Measurements from ENCODE around the gene ZNRD2.

Gene ZNRD2

GRCh38 chr11:65536412-65537295 lies 33.6 kb upstream of the ZNRD2 start:
- Histone ChIP-seq H3K9me3 (replicated peaks in 1 of 11) (no peaks in the 10 kb centered on the region), H3K27ac (peak overlapping the region in 3 of 11 experiments; percentile 25 to 34 (median 32); a peak in 6 of 22 replicates), H3K4me1 (peaks cover 37 to 57% (median 42%) of the 10 kb centered on the region in 10 experiments), H4K20me1 (peaks cover 0 to 67% (median 24%) of the 10 kb centered on the region in 11 experiments; a peak in 17 of 22 replicates), H3K36me3 (peaks cover 47 to 78% (median 71%) of the 10 kb centered on the region in 11 experiments), H3K9ac (peak overlapping the region in 8 of 11 experiments; percentile 2 to 54 (median 43); a peak in 11 of 22 replicates), H3K27me3 (no peaks in the 10 kb centered on the region), H3K4me3 (no peak overlapping the region), H3K4me2 (peak overlapping the region in 6 of 11 experiments; percentile 12 to 99 (median 56); a peak in 8 of 22 replicates)
- no peak for TF ChIP-seq Cebpa-rat (IDR thresholded peaks at IDR 0.05)

- Histone ChIP-seq H4K20me1 (peaks cover 0 to 65% (median 24%) of the 10 kb centered on the region in 11 experiments; a peak in 17 of 22 replicates), H3K9ac (peak overlapping the region in 9 of 11 experiments; percentile 2 to 54 (median 35); a peak in 12 of 22 replicates), H3K27ac (peak overlapping the region in 3 of 11 experiments; percentile 23 to 34 (median 25); a peak in 4 of 22 replicates), H3K4me1 (peaks cover 42 to 63% (median 48%) of the 10 kb centered on the region in 10 experiments), H3K9me3 (replicated peaks in 1 of 11) (no peaks in the 10 kb centered on the region), H3K4me2 (peak overlapping the region in 9 of 11 experiments; percentile 11 to 99 (median 26); a peak in 12 of 22 replicates), H3K36me3 (peaks cover 41 to 72% (median 65%) of the 10 kb centered on the region in 11 experiments), H3K4me3 (no peak overlapping the region), H3K27me3 (no peaks in the 10 kb centered on the region)
- no peak for TF ChIP-seq Cebpa-rat (IDR thresholded peaks at IDR 0.05)
Measured at GRCh38 chr11:65537296-65537597, 33.0 kb upstream of the ZNRD2 start.

- Histone ChIP-seq H3K9me3 (replicated peaks in 1 of 11) (no peaks in the 10 kb centered on the region), H3K4me2 (peak overlapping the region in 10 of 11 experiments; percentile 11 to 99 (median 26); a peak in 13 of 22 replicates), H3K36me3 (peaks cover 36 to 69% (median 60%) of the 10 kb centered on the region in 11 experiments), H3K4me1 (peaks cover 46 to 68% (median 49%) of the 10 kb centered on the region in 10 experiments), H4K20me1 (peaks cover 0 to 61% (median 24%) of the 10 kb centered on the region in 11 experiments; a peak in 17 of 22 replicates), H3K4me3 (no peak overlapping the region), H3K9ac (peak overlapping the region in 9 of 11 experiments; percentile 2 to 54 (median 46); a peak in 13 of 22 replicates), H3K27ac (peak overlapping the region in 3 of 11 experiments; percentile 23 to 34 (median 25); a peak in 5 of 22 replicates), H3K27me3 (no peaks in the 10 kb centered on the region)
- TF ChIP-seq Cebpa-rat (IDR thresholded peaks at IDR 0.05): no peak
Measured at GRCh38 chr11:65537620-65538231, 32.6 kb upstream of the ZNRD2 start.

GRCh38 chr11:65538232-65538914 lies 31.9 kb upstream of the ZNRD2 start:
- H3K9ac ChIP-seq: peak overlapping the region in 7 of 11 experiments; percentile 5 to 54 (median 35); a peak in 7 of 22 replicates
- no peaks in the 10 kb centered on the region for H3K9me3 ChIP-seq (replicated peaks in 1 of 11)
- TF ChIP-seq Cebpa-rat (IDR thresholded peaks at IDR 0.05): no peak
- H3K4me3 ChIP-seq: no peak overlapping the region
- H3K36me3 ChIP-seq: peaks cover 30 to 66% (median 53%) of the 10 kb centered on the region in 11 experiments
- peak overlapping the region in 2 of 11 experiments; percentile 23 to 34; a peak in 4 of 22 replicates for H3K27ac ChIP-seq
- H3K27me3 ChIP-seq: no peaks in the 10 kb centered on the region
- H3K4me1 ChIP-seq: peaks cover 49 to 68% (median 54%) of the 10 kb centered on the region in 10 experiments
- H4K20me1 ChIP-seq: peaks cover 0 to 58% (median 24%) of the 10 kb centered on the region in 11 experiments; a peak in 17 of 22 replicates
- H3K4me2 ChIP-seq: peak overlapping the region in 10 of 11 experiments; percentile 5 to 100 (median 94); a peak in 8 of 22 replicates

- peaks cover 0 to 57% (median 24%) of the 10 kb centered on the region in 11 experiments; a peak in 17 of 22 replicates for H4K20me1 ChIP-seq
- H3K9ac ChIP-seq: peak overlapping the region; percentile 66 to 93 (median 83)
- H3K36me3 ChIP-seq: peaks cover 26 to 62% (median 49%) of the 10 kb centered on the region in 11 experiments
- peaks cover 54 to 72% (median 62%) of the 10 kb centered on the region in 10 experiments for H3K4me1 ChIP-seq
- peak overlapping the region; percentile 49 to 75 (median 64) for H3K4me3 ChIP-seq
- no peak for TF ChIP-seq Cebpa-rat (IDR thresholded peaks at IDR 0.05)
- H3K4me2 ChIP-seq: peak overlapping the region; percentile 91 to 100 (median 97)
- peak overlapping the region; percentile 58 to 94 (median 73); a peak in 21 of 22 replicates for H3K27ac ChIP-seq
- H3K27me3 ChIP-seq: no peaks in the 10 kb centered on the region
- no peaks in the 10 kb centered on the region for H3K9me3 ChIP-seq (replicated peaks in 1 of 11)
Measured at GRCh38 chr11:65538915-65539743, 31.1 kb upstream of the ZNRD2 start.

- no peaks in the 10 kb centered on the region for H3K9me3 ChIP-seq (replicated peaks in 1 of 11)
- H4K20me1 ChIP-seq: peaks cover 0 to 50% (median 28%) of the 10 kb centered on the region in 11 experiments; a peak in 17 of 22 replicates
- peak overlapping the region; percentile 49 to 75 (median 64) for H3K4me3 ChIP-seq
- peak overlapping the region; percentile 91 to 100 (median 97) for H3K4me2 ChIP-seq
- peak overlapping the region; percentile 66 to 93 (median 83) for H3K9ac ChIP-seq
- no peaks in the 10 kb centered on the region for H3K27me3 ChIP-seq
- peaks cover 25 to 59% (median 46%) of the 10 kb centered on the region in 11 experiments for H3K36me3 ChIP-seq
- TF ChIP-seq Cebpa-rat (IDR thresholded peaks at IDR 0.05): no peak
- H3K4me1 ChIP-seq: peaks cover 54 to 79% (median 68%) of the 10 kb centered on the region in 10 experiments
- H3K27ac ChIP-seq: peak overlapping the region; percentile 58 to 94 (median 73); a peak in 21 of 22 replicates
Measured at GRCh38 chr11:65539744-65540289, 30.5 kb upstream of the ZNRD2 start.
